ENCODE data around the gene PKN3. TPM values are rescaled to one million over a fixed set of nuclear protein-coding genes. Genes with fewer than 3 reads are reported as not detected.

Gene PKN3
- polyA plus RNA-seq, 1 donor from 2014 or later = 0.06 TPM

DNA sequence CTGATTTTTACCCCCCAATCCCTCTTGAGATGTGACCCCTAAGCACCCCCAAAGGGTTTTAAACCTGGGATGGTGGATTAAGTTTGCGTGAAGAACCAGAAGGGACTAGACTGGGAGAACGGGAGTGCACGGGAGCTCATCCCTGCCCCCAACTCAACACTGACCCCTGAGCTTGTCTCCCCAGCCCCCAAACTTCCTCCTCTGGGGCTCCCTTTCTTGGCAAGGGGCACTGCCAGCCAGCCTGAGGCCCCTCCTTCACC lies 18.3 kb upstream of the PKN3 start:
- H3K36me3 ChIP-seq (ENCODE audit: insufficient read depth, low read length) = no peaks in the 10 kb centered on the region
- H3K9me3 ChIP-seq (ENCODE audit: low read length) = no peaks in the 10 kb centered on the region
- H3K9me2 ChIP-seq (ENCODE audit: insufficient read depth, low read length) = no peaks in the 10 kb centered on the region
- no peaks in the 10 kb centered on the region for H3K27me3 ChIP-seq (ENCODE audit: insufficient read depth, low read depth, low read length)
- H3K4me2 ChIP-seq (ENCODE audit: low read length) = no peak overlapping the region
- H4K20me1 ChIP-seq (ENCODE audit: insufficient read depth) = no peaks in the 10 kb centered on the region
- H3K79me2 ChIP-seq (replicated peaks; ENCODE audit: insufficient read depth, low read length) = no peaks in the 10 kb centered on the region
- TF ChIP-seq, protein P1, sequence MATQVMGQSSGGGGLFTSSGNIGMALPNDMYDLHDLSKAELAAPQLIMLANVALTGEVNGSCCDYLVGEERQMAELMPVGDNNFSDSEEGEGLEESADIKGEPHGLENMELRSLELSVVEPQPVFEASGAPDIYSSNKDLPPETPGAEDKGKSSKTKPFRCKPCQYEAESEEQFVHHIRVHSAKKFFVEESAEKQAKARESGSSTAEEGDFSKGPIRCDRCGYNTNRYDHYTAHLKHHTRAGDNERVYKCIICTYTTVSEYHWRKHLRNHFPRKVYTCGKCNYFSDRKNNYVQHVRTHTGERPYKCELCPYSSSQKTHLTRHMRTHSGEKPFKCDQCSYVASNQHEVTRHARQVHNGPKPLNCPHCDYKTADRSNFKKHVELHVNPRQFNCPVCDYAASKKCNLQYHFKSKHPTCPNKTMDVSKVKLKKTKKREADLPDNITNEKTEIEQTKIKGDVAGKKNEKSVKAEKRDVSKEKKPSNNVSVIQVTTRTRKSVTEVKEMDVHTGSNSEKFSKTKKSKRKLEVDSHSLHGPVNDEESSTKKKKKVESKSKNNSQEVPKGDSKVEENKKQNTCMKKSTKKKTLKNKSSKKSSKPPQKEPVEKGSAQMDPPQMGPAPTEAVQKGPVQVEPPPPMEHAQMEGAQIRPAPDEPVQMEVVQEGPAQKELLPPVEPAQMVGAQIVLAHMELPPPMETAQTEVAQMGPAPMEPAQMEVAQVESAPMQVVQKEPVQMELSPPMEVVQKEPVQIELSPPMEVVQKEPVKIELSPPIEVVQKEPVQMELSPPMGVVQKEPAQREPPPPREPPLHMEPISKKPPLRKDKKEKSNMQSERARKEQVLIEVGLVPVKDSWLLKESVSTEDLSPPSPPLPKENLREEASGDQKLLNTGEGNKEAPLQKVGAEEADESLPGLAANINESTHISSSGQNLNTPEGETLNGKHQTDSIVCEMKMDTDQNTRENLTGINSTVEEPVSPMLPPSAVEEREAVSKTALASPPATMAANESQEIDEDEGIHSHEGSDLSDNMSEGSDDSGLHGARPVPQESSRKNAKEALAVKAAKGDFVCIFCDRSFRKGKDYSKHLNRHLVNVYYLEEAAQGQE (IDR thresholded peaks at IDR 0.05; ENCODE audit: borderline replicate concordance) = no peak
- TF ChIP-seq EZH2 (IDR thresholded peaks at IDR 0.05; ENCODE audit: borderline replicate concordance, insufficient read depth, low read length, poor library complexity, severe bottlenecking) = no peak
- TF ChIP-seq SMC3 (conservative IDR thresholded peaks at IDR 0.05; ENCODE audit: poor library complexity) = no peak
- TF ChIP-seq, protein P2, sequence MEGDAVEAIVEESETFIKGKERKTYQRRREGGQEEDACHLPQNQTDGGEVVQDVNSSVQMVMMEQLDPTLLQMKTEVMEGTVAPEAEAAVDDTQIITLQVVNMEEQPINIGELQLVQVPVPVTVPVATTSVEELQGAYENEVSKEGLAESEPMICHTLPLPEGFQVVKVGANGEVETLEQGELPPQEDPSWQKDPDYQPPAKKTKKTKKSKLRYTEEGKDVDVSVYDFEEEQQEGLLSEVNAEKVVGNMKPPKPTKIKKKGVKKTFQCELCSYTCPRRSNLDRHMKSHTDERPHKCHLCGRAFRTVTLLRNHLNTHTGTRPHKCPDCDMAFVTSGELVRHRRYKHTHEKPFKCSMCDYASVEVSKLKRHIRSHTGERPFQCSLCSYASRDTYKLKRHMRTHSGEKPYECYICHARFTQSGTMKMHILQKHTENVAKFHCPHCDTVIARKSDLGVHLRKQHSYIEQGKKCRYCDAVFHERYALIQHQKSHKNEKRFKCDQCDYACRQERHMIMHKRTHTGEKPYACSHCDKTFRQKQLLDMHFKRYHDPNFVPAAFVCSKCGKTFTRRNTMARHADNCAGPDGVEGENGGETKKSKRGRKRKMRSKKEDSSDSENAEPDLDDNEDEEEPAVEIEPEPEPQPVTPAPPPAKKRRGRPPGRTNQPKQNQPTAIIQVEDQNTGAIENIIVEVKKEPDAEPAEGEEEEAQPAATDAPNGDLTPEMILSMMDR (IDR thresholded peaks at IDR 0.05; ENCODE audit: poor library complexity, severe bottlenecking) = no peak
- no peak overlapping the region for H3K9ac ChIP-seq (ENCODE audit: low read length)
- H3K4me3 ChIP-seq (ENCODE audit: low read length) = peak overlapping the region; percentile 39
- no peaks in the 10 kb centered on the region for H3F3A ChIP-seq (ENCODE audit: insufficient read depth, low read length, poor library complexity, severe bottlenecking)
- H3K27ac ChIP-seq (ENCODE audit: low read length) = no peak overlapping the region
- H2AFZ ChIP-seq (ENCODE audit: low read depth, low read length) = no peak overlapping the region

DNA sequence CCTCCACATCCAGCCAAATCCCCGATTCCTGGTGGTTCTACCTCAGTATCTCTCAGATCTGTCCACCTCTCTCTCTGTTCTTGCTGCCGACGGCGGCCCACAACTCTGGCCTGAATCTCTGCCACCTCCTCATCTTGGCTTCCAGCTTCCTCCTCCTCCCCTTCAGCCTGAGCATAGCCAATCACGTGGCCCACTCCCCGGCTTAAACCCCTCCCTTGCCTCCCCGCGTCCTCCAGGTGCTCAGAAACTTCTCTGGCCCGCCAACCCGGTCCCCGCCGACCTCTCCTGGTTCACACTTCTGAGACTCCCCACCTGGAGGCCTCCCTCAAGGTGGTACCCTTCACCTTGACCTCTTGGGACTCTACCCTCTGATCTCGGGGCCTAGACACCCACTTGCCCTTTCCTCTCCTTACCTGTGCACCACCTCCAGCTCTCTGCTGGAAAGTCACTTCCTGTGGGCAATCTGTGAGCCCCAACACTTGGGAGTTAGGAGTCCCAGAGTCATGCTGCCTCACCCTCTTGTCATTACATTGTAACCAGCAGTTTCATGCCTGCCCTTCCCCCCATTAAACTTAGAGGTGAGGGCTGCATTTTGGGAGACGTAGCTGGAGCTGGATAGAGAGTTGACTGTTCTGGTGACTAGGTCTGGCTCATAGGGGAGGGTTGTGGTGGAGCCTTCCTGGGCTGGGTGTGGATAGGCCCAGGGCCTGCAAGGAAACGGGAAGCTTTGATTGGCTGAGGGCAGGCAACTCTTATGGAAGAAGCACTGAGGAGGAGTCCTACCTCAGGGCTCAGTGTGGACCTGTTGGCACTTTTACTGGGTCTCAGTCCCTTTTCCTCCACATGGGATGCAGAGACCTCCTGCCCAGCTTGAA lies 17.7 kb upstream of the PKN3 start:
- Histone ChIP-seq H3K36me3 (ENCODE audit: insufficient read depth, low read length) (no peaks in the 10 kb centered on the region), H3F3A (ENCODE audit: insufficient read depth, low read length, poor library complexity, severe bottlenecking) (no peaks in the 10 kb centered on the region), H3K27ac (ENCODE audit: low read length) (no peak overlapping the region), H3K27me3 (ENCODE audit: insufficient read depth, low read depth, low read length) (no peaks in the 10 kb centered on the region), H3K79me2 (replicated peaks; ENCODE audit: insufficient read depth, low read length) (no peaks in the 10 kb centered on the region), H3K4me2 (ENCODE audit: low read length) (no peak overlapping the region), H3K9ac (ENCODE audit: low read length) (no peak overlapping the region), H3K9me3 (ENCODE audit: low read length) (no peaks in the 10 kb centered on the region), H4K20me1 (ENCODE audit: insufficient read depth) (no peaks in the 10 kb centered on the region), H3K9me2 (ENCODE audit: insufficient read depth, low read length) (no peaks in the 10 kb centered on the region), H2AFZ (ENCODE audit: low read depth, low read length) (no peak overlapping the region), H3K4me3 (ENCODE audit: low read length) (no peak overlapping the region)
- TF ChIP-seq POLR2AphosphoS5 (IDR thresholded peaks at IDR 0.05) (no peak), TAF1 (IDR thresholded peaks at IDR 0.05; ENCODE audit: low read depth) (no peak), RAD21 (conservative IDR thresholded peaks at IDR 0.05) (no peak), EZH2 (IDR thresholded peaks at IDR 0.05; ENCODE audit: borderline replicate concordance, insufficient read depth, low read length, poor library complexity, severe bottlenecking) (no peak), SMC3 (conservative IDR thresholded peaks at IDR 0.05; ENCODE audit: poor library complexity) (no peak), MXI1 (conservative IDR thresholded peaks at IDR 0.05; ENCODE audit: poor library complexity, severe bottlenecking) (no peak), EP300 (conservative IDR thresholded peaks at IDR 0.05; ENCODE audit: poor library complexity, severe bottlenecking) (no peak)
- TF ChIP-seq, protein P1 (IDR thresholded peaks at IDR 0.05; ENCODE audit: borderline replicate concordance) = no peak
- TF ChIP-seq, protein P2 (IDR thresholded peaks at IDR 0.05; ENCODE audit: poor library complexity, severe bottlenecking) = no peak
